ENCODE data around the gene CCDC27.
"Not testable (repeated sequence)": the region's sequence is repeated elsewhere in the genome, so short reads cannot be mapped to it uniquely, and the experiment has no call there.

The CCDC27 gene

DNA sequence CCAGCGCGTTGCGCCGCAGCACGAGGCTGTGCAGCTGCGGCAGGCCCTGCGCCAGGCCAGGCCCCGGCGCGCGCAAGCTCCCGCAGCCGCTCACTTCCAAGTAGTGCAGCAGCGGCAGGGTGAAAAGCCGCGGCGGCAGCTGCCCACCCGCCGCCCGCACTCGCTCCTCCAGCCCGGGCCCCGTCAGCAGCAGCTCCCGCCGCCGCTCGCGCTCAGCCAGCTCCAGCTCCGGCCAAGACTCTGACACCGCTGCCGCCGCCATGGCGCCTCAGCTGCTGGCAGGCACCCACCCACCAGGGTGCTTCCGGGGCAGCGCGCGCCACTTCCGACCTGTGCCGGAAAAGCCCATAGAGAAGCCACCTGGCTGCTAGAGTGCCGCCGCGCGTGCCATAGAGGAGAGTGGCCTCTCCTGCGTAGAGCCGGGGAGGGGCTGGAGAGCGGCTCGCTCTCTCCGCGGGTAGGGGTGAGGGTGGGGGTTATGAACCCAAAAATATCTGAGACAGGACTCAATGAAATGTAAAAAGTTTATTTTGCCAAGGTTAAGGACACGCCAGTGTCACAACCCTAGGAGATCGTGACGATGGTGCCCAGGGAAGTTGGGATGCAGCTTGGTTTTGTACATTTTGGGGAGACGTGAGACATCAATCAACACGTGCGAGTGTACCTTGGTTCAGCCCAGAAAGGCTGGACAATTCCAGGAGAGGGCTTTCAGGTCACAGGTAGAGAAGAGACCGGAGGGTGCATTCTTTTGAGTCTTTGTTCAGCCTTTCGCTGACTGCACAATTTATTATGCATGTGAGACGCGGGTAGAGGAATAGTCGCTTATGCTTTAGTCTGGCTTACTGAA, 44.2 kb downstream of the CCDC27 start, which contains the start of gene LRRC47:
Gene LRRC47, minus strand, starts transcription at position 284 of the 847 bp plus-strand sequence. Its CDS starts 22 bp downstream, at position 262.
- peak; percentile 60 for DNase-seq (ENCODE audit: low read depth)

DNA sequence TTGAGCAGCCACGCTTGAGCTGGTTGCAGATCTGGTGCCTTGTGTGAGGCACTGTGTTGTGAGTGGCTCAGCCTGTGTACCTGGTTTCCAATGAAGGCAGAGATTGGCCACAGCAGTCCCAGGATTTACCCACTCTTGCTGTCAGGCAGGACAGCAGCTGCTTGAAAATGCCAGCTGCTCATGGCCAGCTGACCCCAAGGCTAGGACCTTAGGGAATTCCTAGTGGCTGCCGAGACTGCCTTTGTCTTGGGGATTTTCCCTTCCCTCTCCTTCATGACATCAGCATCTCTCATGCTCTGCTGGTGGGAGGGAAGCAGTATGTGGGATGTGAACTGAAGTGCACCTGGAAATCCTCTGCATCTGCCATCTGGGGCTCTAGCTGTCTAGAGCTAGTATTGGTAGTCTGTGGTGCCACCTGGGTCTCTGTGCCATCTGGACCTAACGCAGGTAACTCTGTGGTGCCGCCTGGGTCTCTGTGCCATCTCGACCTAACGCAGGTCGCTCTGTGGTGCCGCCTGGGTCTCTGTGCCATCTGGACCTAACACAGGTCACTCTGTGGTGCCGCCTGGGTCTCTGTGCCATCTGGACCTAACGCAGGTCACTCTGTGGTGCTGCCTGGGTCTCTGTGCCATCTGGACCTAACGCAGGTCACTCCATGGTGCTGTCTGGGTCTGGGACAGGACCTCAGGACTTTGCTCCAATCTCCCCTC, 47.9 kb downstream of the CCDC27 start:
- DNase-seq (ENCODE audit: low read depth): no peak

DNA sequence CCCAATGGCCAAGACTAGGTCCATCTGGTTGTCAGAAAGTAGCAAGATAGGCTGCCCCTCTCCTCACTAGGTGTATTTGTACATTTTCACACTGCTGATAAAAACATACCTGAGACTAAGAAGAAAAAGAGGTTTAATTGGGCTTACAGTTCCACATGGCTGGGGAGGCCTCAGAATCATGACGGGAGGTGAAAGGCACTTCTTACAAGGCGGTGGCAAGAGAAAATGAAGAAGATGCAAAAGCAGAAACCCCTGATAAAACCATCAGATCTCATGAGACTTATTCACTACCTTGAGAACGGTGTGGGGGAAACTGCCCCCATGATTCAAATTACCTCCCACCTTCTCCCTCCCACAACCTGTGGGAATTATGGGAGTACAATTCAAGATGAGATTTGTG, 48.5 kb downstream of the CCDC27 start:
- DNase-seq (ENCODE audit: low read depth): not testable (repeated sequence)

DNA sequence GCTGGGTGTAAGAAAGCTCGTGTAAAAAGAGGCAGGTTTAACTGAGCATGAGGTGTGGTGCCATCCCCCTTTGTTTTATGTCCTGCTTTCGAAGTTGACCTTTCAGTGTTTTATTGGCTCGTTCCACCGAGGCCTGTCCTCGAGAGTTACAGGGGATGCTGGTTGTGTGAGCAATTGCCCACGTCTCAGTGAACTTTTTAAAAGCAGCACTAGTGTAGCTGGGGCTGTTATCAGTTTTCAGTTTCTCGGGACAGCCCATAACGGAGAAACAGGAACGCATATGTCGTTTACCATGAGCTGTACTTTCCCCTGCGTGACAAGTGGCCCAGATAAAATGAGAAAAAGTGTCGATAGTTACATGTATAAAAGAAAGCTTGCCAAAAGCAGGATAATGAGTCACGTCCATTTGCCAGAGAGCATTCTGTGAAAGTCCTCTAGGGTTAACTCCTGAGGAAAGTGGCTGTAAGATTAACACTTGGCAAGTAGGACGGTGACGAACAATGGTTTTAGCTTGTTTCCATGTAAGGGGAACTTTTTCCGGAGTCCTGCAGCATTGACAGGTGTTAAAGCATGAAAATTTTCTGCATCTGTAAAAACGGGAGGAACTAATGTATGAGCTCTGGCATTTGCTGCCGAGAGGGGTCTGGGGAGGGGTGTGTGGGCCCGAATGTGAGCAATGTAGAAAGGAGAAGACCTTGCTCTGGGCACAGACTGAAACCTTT, 51.8 kb downstream of the CCDC27 start:
- no peak for DNase-seq (ENCODE audit: low read depth)

DNA sequence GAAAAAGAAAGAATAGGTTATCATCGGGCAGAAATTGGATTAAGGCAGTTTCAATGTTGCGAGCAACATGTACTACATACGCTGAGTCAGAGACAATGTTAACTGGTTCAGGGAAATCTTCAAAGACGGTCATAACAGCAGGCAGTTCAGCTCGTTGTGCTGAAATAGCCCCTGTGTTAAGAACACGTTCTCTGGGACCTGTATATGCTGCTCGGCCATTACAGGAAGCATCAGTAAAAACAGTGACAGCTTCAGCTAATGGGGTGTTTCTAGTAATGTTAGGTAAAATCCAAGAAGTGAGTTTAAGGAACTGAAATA, 52.3 kb downstream of the CCDC27 start:
- DNase-seq (ENCODE audit: low read depth): not testable (repeated sequence)

DNA sequence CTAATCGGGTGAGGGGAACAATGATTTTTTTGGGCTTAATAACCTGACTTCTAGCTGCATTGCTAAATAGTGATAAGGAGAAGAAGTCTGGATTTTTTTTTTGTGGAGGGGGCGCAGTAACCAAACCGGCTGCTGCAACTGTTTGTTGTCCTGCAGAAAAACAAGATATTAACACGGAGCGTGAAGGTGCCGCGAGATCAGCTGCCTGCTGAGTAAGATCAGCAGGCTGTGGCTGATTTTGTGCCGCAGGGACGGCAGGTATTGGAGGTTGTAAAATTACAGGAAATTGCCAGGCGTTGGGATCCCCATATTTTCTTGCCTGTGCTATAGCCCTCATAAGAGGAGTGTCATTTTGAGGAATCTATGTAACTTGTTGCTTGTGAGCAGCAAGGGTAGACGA, 52.8 kb downstream of the CCDC27 start:
- DNase-seq (ENCODE audit: low read depth): no peak

DNA sequence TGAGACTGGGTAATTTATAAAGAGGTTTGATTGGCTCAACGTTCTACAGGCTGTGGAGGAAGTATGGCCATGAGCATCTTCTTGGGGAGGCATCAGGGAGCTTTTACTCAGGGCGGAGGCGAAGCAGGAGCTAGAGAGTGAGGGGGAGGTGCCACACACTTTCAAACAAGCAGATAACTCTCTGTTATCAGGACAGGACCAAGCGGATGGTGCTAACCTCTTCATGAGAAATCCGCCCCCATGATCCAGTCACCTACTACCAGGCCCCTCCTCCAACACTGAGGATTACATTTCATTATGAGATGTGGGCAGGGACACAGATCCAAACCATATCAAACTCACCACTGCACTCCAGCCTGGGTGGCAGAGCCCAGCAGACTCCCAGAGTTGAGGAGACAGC, 55.5 kb downstream of the CCDC27 start:
- DNase-seq (ENCODE audit: low read depth): no peak

DNA sequence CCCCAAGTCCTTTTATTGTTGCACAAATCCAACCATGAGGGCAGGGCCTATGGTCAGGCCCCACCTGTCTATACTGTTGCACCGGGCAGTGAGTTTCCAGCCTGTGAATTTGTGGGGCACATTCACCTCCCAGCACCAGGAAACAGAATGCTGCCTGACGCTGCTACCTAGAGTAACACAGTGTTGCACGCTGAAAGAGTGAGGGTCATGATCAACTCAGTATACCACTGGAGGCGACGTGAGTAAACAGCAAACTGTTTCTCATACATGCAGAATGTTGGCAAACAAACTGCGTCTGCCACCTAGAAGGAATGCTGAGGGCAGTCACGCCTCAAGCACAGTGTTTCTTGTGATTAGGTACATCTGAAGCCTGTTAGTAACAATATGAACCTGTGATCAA, 57.4 kb downstream of the CCDC27 start:
- DNase-seq (ENCODE audit: low read depth): no peak

DNA sequence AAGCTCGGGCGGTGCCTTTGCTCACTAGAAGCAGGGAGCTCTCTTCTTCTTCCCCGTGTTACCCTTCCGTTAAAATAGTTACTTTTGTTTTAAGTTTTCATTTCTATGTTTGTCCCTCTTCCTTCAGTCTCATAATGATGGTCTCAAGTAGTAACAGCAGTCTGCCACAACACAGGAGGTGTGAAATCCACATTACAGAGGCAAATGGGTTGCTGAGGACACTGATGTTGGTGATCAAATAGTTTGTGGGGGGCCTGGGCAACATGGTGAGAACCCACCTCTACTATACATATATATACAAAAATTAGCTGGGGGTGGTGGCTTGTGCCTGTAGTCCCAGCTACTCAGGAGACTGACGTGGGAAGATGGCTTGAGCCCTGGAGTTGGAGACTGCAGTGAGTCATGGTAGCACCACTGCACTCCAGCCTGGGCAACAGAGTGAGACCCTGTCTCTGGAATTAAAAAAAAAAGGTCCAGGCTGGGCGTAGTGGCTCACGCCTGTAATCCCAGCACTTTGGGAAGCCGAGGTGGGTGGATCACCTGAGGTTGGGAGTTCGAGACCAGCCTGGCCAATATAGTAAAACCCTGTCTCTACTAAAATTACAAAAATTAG, 58.0 kb downstream of the CCDC27 start:
- DNase-seq (ENCODE audit: low read depth): not testable (repeated sequence)

DNA sequence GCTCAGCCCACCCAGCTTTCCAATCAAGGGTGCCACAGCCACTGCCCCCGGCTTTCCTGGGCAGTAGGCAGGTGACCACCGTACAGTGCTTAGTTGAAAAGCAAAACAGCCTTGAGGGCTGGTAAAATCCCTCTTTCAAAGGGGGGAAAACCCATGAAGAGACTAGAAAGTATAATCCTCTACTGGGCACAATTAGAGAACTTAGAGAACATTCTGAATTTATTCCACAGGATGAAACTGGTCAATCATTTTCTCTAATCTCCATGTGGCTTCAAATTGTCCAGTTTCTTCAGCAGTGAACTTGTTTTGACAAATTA, 59.3 kb downstream of the CCDC27 start:
- DNase-seq (ENCODE audit: low read depth): no peak

DNA sequence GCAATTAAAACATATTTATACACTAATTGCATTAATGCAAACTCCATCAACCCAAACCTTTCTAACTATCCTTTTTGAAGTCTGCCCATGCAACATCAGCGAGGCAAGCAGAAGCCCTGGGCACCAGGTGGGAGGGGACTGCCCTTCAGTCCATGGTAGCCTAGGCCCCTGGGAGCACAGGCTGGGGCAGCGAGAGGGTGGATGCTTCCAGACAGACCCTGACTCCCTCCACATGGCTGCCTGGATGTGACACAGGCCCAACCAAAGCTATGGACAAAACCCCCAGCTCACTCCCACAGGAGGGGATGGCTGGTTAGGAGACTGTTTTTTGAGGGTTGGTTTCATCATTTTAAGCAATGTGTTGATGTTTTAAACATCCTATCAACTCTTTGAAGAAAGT, 61.8 kb downstream of the CCDC27 start:
- no peak for DNase-seq (ENCODE audit: low read depth)

DNA sequence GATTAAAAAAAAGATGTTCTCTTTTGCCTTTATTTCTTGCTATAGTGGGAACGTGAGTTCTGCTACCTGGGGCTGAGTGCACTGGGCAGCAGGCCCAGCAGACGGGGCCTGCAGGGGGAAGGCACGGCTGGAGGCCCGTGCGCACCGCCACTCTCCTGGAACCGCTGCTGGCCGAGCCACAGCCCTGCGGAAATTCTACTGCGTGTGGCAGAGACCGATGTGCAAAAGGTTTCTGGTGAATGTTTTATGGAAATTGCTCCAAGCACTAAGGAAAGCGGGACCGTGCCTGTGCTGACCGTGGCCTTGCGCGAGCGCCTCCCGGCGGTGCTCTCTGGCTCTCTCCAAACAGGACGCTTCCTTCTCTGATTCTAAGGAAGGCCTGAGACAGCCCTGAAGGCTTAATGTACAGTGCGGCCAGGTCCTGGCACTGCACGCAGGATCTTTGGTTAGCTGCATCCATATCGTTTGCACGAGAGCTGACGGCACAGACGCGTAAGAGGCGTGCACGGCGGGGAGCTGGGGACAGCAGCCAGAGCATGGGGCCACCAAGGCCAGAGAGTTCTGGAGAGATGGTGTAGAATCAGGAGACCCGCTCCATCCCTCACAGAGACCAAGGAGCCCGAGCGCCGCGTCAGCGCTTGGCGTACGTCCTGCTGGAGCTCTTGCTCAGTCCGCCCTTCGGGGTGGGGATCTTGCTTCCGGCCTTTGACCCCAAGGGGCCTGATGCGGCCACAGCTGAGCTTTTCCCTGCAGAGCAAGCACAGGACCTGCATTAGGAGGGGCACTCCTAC, 62.7 kb downstream of the CCDC27 start:
- no peak for DNase-seq (ENCODE audit: low read depth)

DNA sequence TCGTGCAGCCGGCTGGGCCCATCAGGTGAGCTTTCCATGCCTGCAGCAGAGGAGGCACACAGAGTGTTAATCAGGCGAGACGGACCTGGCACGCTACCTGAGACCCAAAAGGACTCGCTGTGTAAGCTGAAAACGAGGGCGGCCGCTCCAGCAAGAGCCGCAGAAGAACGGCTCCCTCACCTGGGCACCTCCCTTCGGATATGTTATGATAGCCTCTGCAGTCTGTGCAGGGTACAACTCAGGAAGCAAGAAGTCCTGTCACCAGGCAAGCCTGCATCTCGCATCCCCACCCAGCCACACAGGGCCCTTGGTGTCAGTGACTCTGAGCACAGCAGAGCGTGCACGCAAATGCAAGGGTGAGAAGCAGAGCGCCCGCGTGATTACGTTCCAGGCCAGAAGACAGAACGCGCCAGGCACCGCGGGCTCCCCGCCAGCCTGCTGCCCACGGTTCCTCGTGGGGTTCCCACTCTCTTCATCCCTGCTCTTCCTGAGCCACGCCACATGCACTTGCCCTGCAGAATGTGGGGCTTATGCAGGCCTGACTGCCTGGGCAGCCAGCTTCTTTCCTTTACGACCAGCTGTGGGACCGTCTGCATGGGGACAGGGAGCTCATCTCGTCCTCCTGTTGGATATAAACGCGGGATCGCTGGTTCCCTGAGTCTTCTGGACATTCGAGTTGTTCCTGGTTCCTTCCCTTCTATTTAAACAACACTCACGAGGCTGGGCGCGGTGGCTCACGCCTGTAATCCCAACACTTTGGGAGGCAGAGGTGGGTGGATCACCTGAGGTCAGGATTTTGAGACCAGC, 64.3 kb downstream of the CCDC27 start:
- DNase-seq (ENCODE audit: low read depth): no peak

DNA sequence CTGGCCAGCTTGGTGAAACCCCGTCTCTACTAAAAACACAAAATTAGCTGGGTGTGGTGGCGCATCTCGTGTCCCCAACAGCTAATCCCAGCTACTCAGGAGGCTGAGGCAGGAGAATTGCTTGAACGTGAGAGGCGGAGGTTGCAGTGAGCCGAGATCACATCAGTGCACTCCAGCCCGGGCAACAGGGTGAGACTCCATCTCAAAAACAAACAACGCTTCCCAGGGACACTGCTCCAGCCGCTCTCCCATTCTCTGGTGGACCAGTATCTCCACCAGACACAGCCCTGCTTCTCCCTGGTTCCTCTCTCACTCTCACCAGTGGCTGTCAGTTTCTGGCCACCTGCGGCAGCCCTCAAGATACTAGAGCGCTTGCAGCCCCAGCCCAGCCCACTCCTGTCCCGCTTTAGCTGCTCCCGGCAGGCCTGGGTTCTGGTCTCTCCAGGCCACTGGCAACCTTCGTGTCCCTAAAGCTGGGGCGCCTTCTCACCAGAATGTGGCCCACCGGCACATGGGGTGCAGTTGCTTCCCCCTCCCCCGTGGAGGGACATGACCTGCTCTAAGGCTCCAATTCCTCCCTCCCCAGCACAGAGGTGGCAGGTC, 65.0 kb downstream of the CCDC27 start:
- no peak for DNase-seq (ENCODE audit: low read depth)

DNA sequence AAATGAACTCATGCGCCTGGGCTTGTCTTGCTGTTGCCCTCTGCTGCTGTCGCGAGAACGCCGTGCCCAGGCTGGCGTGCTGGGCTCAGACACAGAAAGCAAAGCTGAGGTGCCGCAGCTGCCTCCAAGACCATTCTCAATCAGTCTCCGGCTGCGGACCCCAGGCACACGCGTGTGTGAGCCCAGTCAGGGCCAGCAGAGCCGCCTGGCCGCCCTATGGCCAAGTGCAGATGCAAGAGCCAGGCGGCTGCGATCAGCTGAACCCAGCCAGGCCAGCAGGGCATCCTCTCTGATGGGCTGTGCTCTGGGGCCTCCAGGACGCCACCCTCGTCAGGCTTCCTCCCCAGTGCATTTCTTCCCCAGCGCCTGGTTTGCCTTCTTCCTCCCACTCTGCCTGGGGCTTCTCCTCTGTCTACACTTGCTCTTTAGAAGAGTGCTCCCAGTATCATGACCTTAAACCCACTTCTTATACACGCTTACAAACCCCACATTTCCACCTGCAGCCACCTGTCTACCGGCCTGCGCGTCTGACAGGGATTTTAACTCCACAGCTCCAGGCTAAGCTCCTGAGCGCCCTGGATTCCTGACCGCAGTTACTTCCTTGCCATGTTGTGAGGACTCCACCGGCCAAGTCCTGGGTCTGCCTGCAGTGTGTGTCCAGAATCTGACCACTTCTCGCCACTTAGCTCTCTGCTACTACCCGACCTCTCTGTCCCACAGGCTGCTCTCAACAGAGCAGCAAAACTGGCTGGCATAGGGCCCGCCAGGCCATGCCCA, 65.8 kb downstream of the CCDC27 start:
- DNase-seq (ENCODE audit: low read depth): no peak

DNA sequence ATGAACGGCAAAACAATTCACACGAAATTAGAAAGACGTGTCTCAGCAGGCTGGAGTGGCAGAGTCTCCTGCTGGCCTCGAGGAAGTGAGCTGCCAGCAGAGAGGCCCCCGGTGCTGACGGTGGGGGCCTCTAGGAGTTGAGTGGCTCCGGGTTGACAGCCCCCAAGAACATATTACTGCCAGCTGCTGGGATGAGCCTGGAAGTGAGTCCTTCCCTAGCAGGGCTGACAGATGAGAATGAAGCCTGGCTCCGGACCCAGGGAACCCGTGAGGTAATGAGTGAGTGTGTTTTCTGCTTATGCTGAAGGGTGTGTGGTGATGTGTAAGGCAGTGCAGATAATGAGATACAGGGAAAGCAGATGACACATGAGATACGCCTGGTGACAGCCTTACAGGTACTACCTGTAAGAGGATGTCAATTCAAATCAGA, 67.5 kb downstream of the CCDC27 start:
- DNase-seq (ENCODE audit: low read depth): no peak

DNA sequence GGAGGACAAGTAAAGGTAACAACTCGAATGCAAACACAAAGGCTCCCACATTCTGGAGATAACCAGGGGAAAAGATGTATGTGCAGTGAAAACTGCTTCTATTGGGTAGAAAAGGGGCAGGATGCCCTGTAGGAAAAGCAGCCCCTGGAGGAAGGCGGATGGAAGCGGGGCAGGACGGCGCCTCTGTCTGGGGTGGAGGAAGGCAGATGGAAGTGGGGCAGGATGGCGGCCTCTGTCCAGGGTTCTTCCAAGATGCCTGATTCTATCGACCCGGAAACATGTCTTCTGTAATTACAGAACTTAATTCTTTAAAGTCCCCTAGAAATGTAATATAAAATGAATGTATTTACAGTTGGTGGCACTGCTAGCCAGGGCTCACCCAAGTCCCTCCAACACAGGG, 68.1 kb downstream of the CCDC27 start:
- DNase-seq (ENCODE audit: low read depth): no peak

DNA sequence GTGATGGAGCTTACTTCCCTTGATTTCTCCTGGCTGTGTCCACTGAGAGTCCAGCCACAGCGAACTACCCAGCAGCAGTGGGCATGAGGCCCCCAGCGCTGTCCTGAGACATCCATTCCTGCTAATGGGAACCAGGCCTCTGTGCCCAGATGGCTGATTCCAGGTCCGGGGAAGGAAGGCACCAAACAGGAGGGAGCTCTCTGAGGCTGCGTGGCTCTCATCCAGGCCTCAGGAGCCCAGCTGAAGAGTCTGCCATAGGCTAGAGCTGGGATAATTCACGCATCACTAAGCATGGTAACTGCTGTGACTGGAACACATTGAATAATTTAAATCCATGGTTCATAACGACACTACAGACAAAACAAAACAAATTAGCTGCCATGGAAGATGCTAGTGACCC, 68.8 kb downstream of the CCDC27 start:
- no peak for DNase-seq (ENCODE audit: low read depth)
